PFSK-1 (cell line): ENCODE data around the gene SETX.

Experiments used
- FOXP2 ChIP-seq: optimal IDR thresholded peaks from 2 replicates; pipeline ENCODE3; 2011; ENCODE audit warnings: borderline replicate concordance, control low read depth, inconsistent platforms; ENCODE audit not compliant: insufficient read depth; ENCODE audit errors: extremely low read length, extremely low read depth
- POLR2AphosphoS5 ChIP-seq: IDR thresholded peaks from 2 replicates; pipeline ENCODE4 v1.6.1; 2012; ENCODE audit warnings: low read depth, mild to moderate bottlenecking, control low read depth, low read length, moderate library complexity
- SIN3A ChIP-seq: IDR thresholded peaks from 2 replicates; pipeline ENCODE4 v1.6.1; 2012; ENCODE audit warnings: mild to moderate bottlenecking, low read length, moderate library complexity, borderline replicate concordance; ENCODE audit not compliant: insufficient read depth
- TAF1 ChIP-seq: IDR thresholded peaks from 2 replicates; pipeline ENCODE4 v1.6.1; 2012; ENCODE audit warnings: low read length, control low read depth, borderline replicate concordance; ENCODE audit not compliant: insufficient read depth
- TF ChIP-seq, protein P1 (sequence below), 2 experiments: IDR thresholded peaks; 2 replicates each; pipeline versions ENCODE4 v1.6.1 to v1.8.0; 2011 to 2012; ENCODE audit warnings: low read depth in 2 of 2, low read length in 2 of 2, control low read depth in 1 of 2, inconsistent platforms in 1 of 2, mild to moderate bottlenecking in 1 of 2, moderate library complexity in 1 of 2; ENCODE audit not compliant: insufficient read depth in 1 of 2

Gene SETX

GRCh38 chr9:132391449-132391848 lies 36.7 kb upstream of the SETX start:
- TF ChIP-seq TAF1 = no peak
- TF ChIP-seq, protein P1, sequence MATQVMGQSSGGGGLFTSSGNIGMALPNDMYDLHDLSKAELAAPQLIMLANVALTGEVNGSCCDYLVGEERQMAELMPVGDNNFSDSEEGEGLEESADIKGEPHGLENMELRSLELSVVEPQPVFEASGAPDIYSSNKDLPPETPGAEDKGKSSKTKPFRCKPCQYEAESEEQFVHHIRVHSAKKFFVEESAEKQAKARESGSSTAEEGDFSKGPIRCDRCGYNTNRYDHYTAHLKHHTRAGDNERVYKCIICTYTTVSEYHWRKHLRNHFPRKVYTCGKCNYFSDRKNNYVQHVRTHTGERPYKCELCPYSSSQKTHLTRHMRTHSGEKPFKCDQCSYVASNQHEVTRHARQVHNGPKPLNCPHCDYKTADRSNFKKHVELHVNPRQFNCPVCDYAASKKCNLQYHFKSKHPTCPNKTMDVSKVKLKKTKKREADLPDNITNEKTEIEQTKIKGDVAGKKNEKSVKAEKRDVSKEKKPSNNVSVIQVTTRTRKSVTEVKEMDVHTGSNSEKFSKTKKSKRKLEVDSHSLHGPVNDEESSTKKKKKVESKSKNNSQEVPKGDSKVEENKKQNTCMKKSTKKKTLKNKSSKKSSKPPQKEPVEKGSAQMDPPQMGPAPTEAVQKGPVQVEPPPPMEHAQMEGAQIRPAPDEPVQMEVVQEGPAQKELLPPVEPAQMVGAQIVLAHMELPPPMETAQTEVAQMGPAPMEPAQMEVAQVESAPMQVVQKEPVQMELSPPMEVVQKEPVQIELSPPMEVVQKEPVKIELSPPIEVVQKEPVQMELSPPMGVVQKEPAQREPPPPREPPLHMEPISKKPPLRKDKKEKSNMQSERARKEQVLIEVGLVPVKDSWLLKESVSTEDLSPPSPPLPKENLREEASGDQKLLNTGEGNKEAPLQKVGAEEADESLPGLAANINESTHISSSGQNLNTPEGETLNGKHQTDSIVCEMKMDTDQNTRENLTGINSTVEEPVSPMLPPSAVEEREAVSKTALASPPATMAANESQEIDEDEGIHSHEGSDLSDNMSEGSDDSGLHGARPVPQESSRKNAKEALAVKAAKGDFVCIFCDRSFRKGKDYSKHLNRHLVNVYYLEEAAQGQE (IDR thresholded peaks at IDR 0.05; ENCODE audit: insufficient read depth in 1 of 2, low read depth in 2 of 2, low read length in 2 of 2) = no peak
- TF ChIP-seq SIN3A = no peak
- TF ChIP-seq FOXP2 = no peak
- TF ChIP-seq POLR2AphosphoS5 = no peak

DNA sequence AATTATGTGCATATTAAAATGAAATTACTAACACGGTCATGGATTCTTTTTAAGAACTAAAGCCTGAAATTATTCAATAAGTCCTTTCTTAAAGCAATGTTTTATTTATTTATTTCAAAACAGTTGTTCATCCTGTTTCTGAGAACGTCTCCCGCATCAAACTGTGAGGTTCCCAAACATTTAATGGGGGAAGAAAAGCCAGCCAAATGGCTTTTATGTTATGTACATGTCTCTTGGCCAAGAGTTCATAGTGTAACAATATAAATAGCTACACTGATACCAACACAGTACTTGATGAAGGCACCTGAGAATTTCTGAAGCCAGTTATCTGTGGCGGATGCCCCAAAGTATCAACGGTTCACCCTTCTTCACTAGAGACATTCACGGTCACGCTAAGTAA lies 36.2 kb upstream of the SETX start:
- TF ChIP-seq SIN3A = no peak
- no peak for TF ChIP-seq FOXP2
- TF ChIP-seq, protein P1 (IDR thresholded peaks at IDR 0.05; ENCODE audit: insufficient read depth in 1 of 2, low read depth in 2 of 2, low read length in 2 of 2) = no peak
- no peak for TF ChIP-seq TAF1
- TF ChIP-seq POLR2AphosphoS5 = no peak

DNA sequence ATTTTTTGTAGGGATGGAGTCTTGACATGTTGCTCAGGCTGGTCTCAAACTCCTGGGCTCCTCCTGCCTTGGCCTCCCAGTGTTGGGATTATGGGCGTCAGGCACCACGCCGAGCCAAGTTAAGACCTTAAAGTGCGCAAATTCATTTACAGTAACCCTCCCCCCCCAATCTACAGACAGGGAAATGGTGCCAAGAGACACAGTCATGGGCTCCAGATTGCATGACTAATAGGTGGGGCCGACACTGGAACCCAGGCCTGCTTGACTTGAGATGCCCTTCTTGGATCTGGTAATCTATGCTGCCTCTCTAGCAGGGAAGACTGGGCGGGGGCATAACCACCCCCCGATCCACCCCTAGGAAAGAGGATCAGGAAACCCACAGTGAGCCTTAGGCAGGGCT lies 32.3 kb upstream of the SETX start:
- TF ChIP-seq POLR2AphosphoS5 (no peak), TAF1 (no peak), SIN3A (no peak), FOXP2 (no peak)
- TF ChIP-seq, protein P1 (IDR thresholded peaks at IDR 0.05; ENCODE audit: insufficient read depth in 1 of 2, low read depth in 2 of 2, low read length in 2 of 2) = no peak

- TF ChIP-seq, protein P1 (IDR thresholded peaks at IDR 0.05; ENCODE audit: insufficient read depth in 1 of 2, low read depth in 2 of 2, low read length in 2 of 2) = no peak
- TF ChIP-seq SIN3A = no peak
- TF ChIP-seq TAF1 = no peak
- TF ChIP-seq POLR2AphosphoS5 = no peak
- no peak for TF ChIP-seq FOXP2
Measured at GRCh38 chr9:132384376-132384775, 29.6 kb upstream of the SETX start.

GRCh38 chr9:132383462-132383883 lies 28.7 kb upstream of the SETX start:
- TF ChIP-seq, protein P1 (IDR thresholded peaks at IDR 0.05; ENCODE audit: insufficient read depth in 1 of 2, low read depth in 2 of 2, low read length in 2 of 2) = no peak
- TF ChIP-seq SIN3A (no peak), POLR2AphosphoS5 (no peak), TAF1 (no peak), FOXP2 (no peak)
